PC-3 (cell line): ENCODE results near the gene BRINP2. TPM values are rescaled to one million over a fixed set of nuclear protein-coding genes. Genes with fewer than 3 reads are reported as not detected.

Experiments used
- ATAC-seq: fragments of 200-7000 bp; cut with Tn5 transposase; 2 replicates; pipeline ENCODE4 v1.9.1; 2020; ENCODE audit warnings: mild to moderate bottlenecking, moderate library complexity
- BruUV-seq: library from RNA; stranded (reverse); fragments of 400-500 nt; replicated peaks from 2 replicates; lab custom pipeline; 2021; lab: Mats Ljungman, UMichigan
- CTCF ChIA-PET: fragments of 300-600 bp; sonication (Branson Sonifier 250); formaldehyde crosslinking; loops from one replicate; lab custom pipeline; 2022; ENCODE audit warnings: antibody characterized with exemption; lab: Charles Lee
- POLR2A ChIA-PET: fragments of 300-600 bp; sonication (Branson Sonifier 250); formaldehyde crosslinking; loops from one replicate; lab custom pipeline; 2022; ENCODE audit warnings: antibody characterized with exemption; ENCODE audit not compliant: unreplicated experiment; lab: Charles Lee
- DNase-seq: peaks from one replicate; pipeline ENCODE4 v3.0.0-alpha.2; 2015
- H2AFZ ChIP-seq: fragments of 300-600 bp; sonication (generic); 2 replicates; pipeline ENCODE4 v1.6.0; 2016; ENCODE audit warnings: antibody characterized with exemption, low read length
- H3F3A ChIP-seq: fragments of 300-600 bp; sonication (generic); one replicate; pipeline ENCODE4 v1.6.0; 2017; ENCODE audit warnings: antibody characterized with exemption, low read length, control low read depth, mild to moderate bottlenecking; ENCODE audit not compliant: unreplicated experiment
- H3K27ac ChIP-seq: fragments of 300-600 bp; sonication (generic); 2 replicates; pipeline ENCODE4 v1.5.1; 2016; ENCODE audit warnings: mild to moderate bottlenecking, low read length
- H3K27me3 ChIP-seq: fragments of 300-600 bp; sonication (generic); 2 replicates; pipeline ENCODE4 v1.6.1; 2016; ENCODE audit warnings: low read length, mixed read lengths
- H3K36me3 ChIP-seq: fragments of 300-600 bp; sonication (generic); 2 replicates; pipeline ENCODE4 v1.6.1; 2016; ENCODE audit warnings: low read depth, mixed run types, low read length, mixed read lengths
- H3K4me1 ChIP-seq: fragments of 300-600 bp; sonication (generic); 2 replicates; pipeline ENCODE4 v1.5.1; 2016; ENCODE audit warnings: low read length; ENCODE audit not compliant: insufficient read depth
- H3K4me2 ChIP-seq: fragments of 300-600 bp; sonication (generic); 2 replicates; pipeline ENCODE4 v1.6.0; 2016; ENCODE audit warnings: low read length
- H3K4me3 ChIP-seq: fragments of 300-600 bp; sonication (generic); 2 replicates; pipeline ENCODE4 v1.5.1; 2016; ENCODE audit warnings: mild to moderate bottlenecking, low read length, mixed read lengths
- H3K79me2 ChIP-seq: fragments of 300-600 bp; sonication (generic); 2 replicates; pipeline ENCODE4 v1.6.1; 2017; ENCODE audit warnings: low read length, mixed read lengths
- H3K9ac ChIP-seq: fragments of 300-600 bp; sonication (generic); 2 replicates; pipeline ENCODE4 v1.6.0; 2016; ENCODE audit warnings: mild to moderate bottlenecking, low read length
- H3K9me2 ChIP-seq: fragments of 300-600 bp; sonication (generic); replicated peaks from 2 replicates; pipeline ENCODE4 v1.6.1; 2016; ENCODE audit warnings: mixed run types, low read length, mixed read lengths
- H3K9me3 ChIP-seq: fragments of 300-600 bp; sonication (generic); 2 replicates; pipeline ENCODE4 v1.6.1; 2016; ENCODE audit warnings: low read length, mixed read lengths
- H4K20me1 ChIP-seq: fragments of 300-600 bp; sonication (generic); 2 replicates; pipeline ENCODE4 v1.6.1; 2016; ENCODE audit warnings: low read length, mixed read lengths
- EZH2 ChIP-seq: fragments of 300-600 bp; sonication (generic); IDR thresholded peaks from one replicate; pipeline ENCODE4 v1.6.1; 2017; ENCODE audit warnings: antibody characterized with exemption, mild to moderate bottlenecking, low read length; ENCODE audit not compliant: unreplicated experiment
- EZH2phosphoT487 ChIP-seq: fragments of 300-600 bp; sonication (generic); IDR thresholded peaks from 2 replicates; pipeline ENCODE4 v1.6.1; 2018; ENCODE audit warnings: mild to moderate bottlenecking, antibody characterized with exemption, low read length, borderline replicate concordance
- intact Hi-C: fragments of 100-400 bp; cut with micrococcal nuclease; formaldehyde crosslinking; loops from 2 replicates; pipeline ENCODE4 v1.9.0; 2023
- total RNA-seq: library from RNA; depleted of rRNA; stranded (reverse); fragments of >200 nt; gene quantifications from 2 replicates; pipeline ENCODE4 v1.2.3, GENCODE V29; 2014
- TF ChIP-seq, protein P1 (sequence below): fragments of 300-600 bp; sonication (generic); conservative IDR thresholded peaks from 2 replicates; pipeline ENCODE4 v1.5.1; 2017; ENCODE audit warnings: antibody characterized with exemption, low read depth, mild to moderate bottlenecking, low read length

The BRINP2 gene
- total RNA-seq, 1 experiment from 2014 or later = 2.6 TPM

DNA sequence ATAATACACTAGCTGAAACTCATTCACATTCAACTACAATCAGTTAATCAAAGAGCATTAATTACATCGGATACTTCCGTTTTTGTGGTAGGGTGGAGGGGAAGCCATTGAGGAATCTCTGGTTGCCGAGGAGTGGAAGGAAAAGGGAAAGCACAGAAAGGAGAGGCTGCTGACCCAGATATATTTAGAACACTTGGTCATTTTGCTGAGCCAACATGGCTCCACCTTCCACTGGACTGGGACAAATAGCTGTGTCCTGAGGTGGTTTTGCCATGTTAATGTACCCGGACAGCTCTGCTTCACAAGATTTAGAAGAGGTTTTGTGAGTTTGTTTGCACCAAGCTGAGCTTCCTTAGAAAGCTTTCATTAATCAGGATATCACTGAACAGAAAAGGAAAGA, 32.4 kb upstream of the BRINP2 start:
- Histone ChIP-seq H2AFZ (no peak overlapping the region), H3K36me3 (no peaks in the 10 kb centered on the region), H3K9me3 (no peaks in the 10 kb centered on the region), H3F3A (no peaks in the 10 kb centered on the region), H3K9ac (no peak overlapping the region), H3K27me3 (no peaks in the 10 kb centered on the region), H3K79me2 (no peaks in the 10 kb centered on the region), H3K9me2 (no peaks in the 10 kb centered on the region), H3K27ac (no peak overlapping the region), H3K4me1 (no peaks in the 10 kb centered on the region), H3K4me2 (no peak overlapping the region), H4K20me1 (no peaks in the 10 kb centered on the region), H3K4me3 (no peak overlapping the region)
- CTCF ChIA-PET = no interaction called here
- BruUV-seq = no TSS peak
- no peak for ATAC-seq
- POLR2A ChIA-PET = no interaction called here
- intact Hi-C loops = no loop called here
- TF ChIP-seq, protein P1, sequence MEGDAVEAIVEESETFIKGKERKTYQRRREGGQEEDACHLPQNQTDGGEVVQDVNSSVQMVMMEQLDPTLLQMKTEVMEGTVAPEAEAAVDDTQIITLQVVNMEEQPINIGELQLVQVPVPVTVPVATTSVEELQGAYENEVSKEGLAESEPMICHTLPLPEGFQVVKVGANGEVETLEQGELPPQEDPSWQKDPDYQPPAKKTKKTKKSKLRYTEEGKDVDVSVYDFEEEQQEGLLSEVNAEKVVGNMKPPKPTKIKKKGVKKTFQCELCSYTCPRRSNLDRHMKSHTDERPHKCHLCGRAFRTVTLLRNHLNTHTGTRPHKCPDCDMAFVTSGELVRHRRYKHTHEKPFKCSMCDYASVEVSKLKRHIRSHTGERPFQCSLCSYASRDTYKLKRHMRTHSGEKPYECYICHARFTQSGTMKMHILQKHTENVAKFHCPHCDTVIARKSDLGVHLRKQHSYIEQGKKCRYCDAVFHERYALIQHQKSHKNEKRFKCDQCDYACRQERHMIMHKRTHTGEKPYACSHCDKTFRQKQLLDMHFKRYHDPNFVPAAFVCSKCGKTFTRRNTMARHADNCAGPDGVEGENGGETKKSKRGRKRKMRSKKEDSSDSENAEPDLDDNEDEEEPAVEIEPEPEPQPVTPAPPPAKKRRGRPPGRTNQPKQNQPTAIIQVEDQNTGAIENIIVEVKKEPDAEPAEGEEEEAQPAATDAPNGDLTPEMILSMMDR = no peak
- TF ChIP-seq EZH2 (no peak), EZH2phosphoT487 (no peak)
- DNase-seq = no peak

DNA sequence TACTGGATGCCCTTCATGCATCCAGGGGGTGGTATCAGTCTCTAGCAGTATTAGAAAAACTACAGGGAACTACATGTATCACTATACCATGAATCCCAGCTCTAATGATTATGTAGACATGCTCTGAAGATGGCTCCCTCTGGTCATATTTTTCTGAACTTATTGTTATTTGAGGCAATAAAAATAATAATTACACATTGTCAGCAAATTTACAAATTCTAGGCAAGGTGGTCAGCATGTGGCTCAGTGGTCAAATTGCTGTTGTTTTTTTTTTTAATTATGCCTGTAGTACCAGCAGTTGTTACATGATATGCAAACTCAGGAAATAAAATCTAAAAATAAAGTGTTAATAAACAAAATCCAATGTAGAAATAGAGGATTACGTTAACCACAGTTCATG, 28.7 kb upstream of the BRINP2 start:
- no peak overlapping the region for H2AFZ ChIP-seq
- H3K27me3 ChIP-seq = no peaks in the 10 kb centered on the region
- ATAC-seq (no peak), DNase-seq (no peak)
- no peak overlapping the region for H3K27ac ChIP-seq
- ChIA-PET POLR2A (no interaction called here), CTCF (no interaction called here)
- H3F3A ChIP-seq = no peaks in the 10 kb centered on the region
- TF ChIP-seq EZH2phosphoT487 (no peak), EZH2 (no peak)
- TF ChIP-seq, protein P1 = no peak
- H3K4me2 ChIP-seq = no peak overlapping the region
- no TSS peak for BruUV-seq
- intact Hi-C loops = no loop called here
- no peaks in the 10 kb centered on the region for H3K36me3 ChIP-seq
- no peaks in the 10 kb centered on the region for H4K20me1 ChIP-seq
- H3K79me2 ChIP-seq = no peaks in the 10 kb centered on the region
- no peak overlapping the region for H3K9ac ChIP-seq
- no peaks in the 10 kb centered on the region for H3K9me3 ChIP-seq
- H3K4me1 ChIP-seq = no peaks in the 10 kb centered on the region
- no peak overlapping the region for H3K4me3 ChIP-seq
- no peaks in the 10 kb centered on the region for H3K9me2 ChIP-seq

DNA sequence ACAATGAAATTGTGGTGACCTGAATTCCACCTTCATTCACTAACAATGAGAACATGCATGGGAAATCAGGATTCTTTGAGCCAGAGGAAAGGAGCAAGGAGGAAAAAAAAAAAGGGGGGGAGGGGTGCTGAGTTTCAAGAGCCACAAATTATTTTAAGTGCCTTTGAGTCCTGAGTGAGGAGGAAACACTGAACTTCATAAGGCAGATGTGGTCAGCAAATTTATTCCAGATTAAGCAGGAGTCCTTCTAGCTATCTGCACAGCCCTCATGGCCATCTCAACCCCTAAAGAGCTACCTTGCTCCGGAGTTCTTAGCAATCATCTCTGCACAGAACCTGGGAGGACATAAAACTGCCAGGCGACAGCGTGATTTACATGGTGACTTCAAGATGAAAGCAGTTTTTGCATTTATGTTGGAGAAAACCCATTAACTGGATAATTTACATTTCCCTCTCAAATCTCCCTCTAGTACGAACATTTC, 27.9 kb upstream of the BRINP2 start:
- TF ChIP-seq EZH2 (no peak), EZH2phosphoT487 (no peak)
- TF ChIP-seq, protein P1 = no peak
- no peaks in the 10 kb centered on the region for H3K4me1 ChIP-seq
- ChIA-PET POLR2A (no interaction called here), CTCF (no interaction called here)
- no peak overlapping the region for H3K9ac ChIP-seq
- no peak overlapping the region for H3K4me2 ChIP-seq
- no peaks in the 10 kb centered on the region for H3K36me3 ChIP-seq
- no peak overlapping the region for H3K27ac ChIP-seq
- BruUV-seq = no TSS peak
- no peak overlapping the region for H2AFZ ChIP-seq
- no peaks in the 10 kb centered on the region for H3F3A ChIP-seq
- H3K9me2 ChIP-seq = no peaks in the 10 kb centered on the region
- no peak overlapping the region for H3K4me3 ChIP-seq
- H3K79me2 ChIP-seq = no peaks in the 10 kb centered on the region
- intact Hi-C loops = no loop called here
- ATAC-seq (no peak), DNase-seq (no peak)
- no peaks in the 10 kb centered on the region for H3K27me3 ChIP-seq
- no peaks in the 10 kb centered on the region for H4K20me1 ChIP-seq
- H3K9me3 ChIP-seq = no peaks in the 10 kb centered on the region
